GM23338 (cell line): ENCODE results near the gene NSL1. TPM values are rescaled to one million over a fixed set of nuclear protein-coding genes. Genes with fewer than 3 reads are reported as not detected.

Experiments used
- ATAC-seq: fragments of 200-7000 bp; cut with Tn5 transposase; 3 replicates; pipeline ENCODE4 v1.9.1; 2020
- DNase-seq: peaks from one replicate; pipeline ENCODE4 v3.0.0-alpha.2; 2015; ENCODE audit warnings: low spot score
- H2AFZ ChIP-seq: fragments of 200-600 bp; sonication (generic); 2 replicates; pipeline ENCODE4 v1.8.0; 2016; ENCODE audit warnings: antibody characterized with exemption, mild to moderate bottlenecking, moderate library complexity
- H3F3A ChIP-seq: fragments of 200-600 bp; sonication (generic); replicated peaks from 2 replicates; pipeline ENCODE4 v1.8.0; 2017; ENCODE audit warnings: antibody characterized with exemption, mixed run types, low read depth
- H3K27ac ChIP-seq: fragments of 200-600 bp; sonication (generic); 2 replicates; pipeline ENCODE4 v1.6.1; 2016; ENCODE audit warnings: low read depth
- H3K27me3 ChIP-seq: fragments of 200-600 bp; sonication (generic); 2 replicates; pipeline ENCODE4 v1.8.0; 2016; ENCODE audit warnings: mild to moderate bottlenecking, mixed run types, moderate library complexity; ENCODE audit not compliant: insufficient read depth
- H3K36me3 ChIP-seq: fragments of 200-600 bp; sonication (generic); 2 replicates; pipeline ENCODE4 v1.8.0; 2016; ENCODE audit warnings: mild to moderate bottlenecking; ENCODE audit not compliant: insufficient read depth
- H3K4me1 ChIP-seq: fragments of 200-600 bp; sonication (generic); 2 replicates; pipeline ENCODE4 v1.8.0; 2016; ENCODE audit warnings: mild to moderate bottlenecking, moderate library complexity; ENCODE audit not compliant: insufficient read depth
- H3K4me2 ChIP-seq: fragments of 200-600 bp; sonication (generic); 2 replicates; pipeline ENCODE4 v1.7.1; 2017; ENCODE audit warnings: mixed run types
- H3K4me3 ChIP-seq: fragments of 200-600 bp; sonication (generic); 2 replicates; pipeline ENCODE4 v1.6.1; 2016; ENCODE audit warnings: mixed run types
- H3K79me2 ChIP-seq: fragments of 200-600 bp; sonication (generic); replicated peaks from 2 replicates; pipeline ENCODE4 v1.8.0; 2017; ENCODE audit warnings: mild to moderate bottlenecking; ENCODE audit not compliant: insufficient read depth
- H3K9me2 ChIP-seq: fragments of 200-600 bp; sonication (generic); 2 replicates; pipeline ENCODE4 v1.8.0; 2017; ENCODE audit not compliant: insufficient read depth
- H4K20me1 ChIP-seq: fragments of 200-600 bp; sonication (generic); replicated peaks from 2 replicates; pipeline ENCODE4 v1.8.0; 2017; ENCODE audit warnings: mild to moderate bottlenecking; ENCODE audit not compliant: insufficient read depth
- H3K27ac Mint-ChIP-seq: 2 replicates; pipeline ENCODE4 v1.8.0; 2020; ENCODE audit warnings: inconsistent platforms, mild to moderate bottlenecking, moderate library complexity, mixed read lengths
- H3K27me3 Mint-ChIP-seq: 3 replicates; pipeline ENCODE4 v1.8.0; 2022; ENCODE audit warnings: low read depth, mild to moderate bottlenecking, moderate library complexity, mixed read lengths, inconsistent platforms; ENCODE audit not compliant: insufficient read depth, poor library complexity
- H3K36me3 Mint-ChIP-seq: 3 replicates; pipeline ENCODE4 v1.8.0; 2021; ENCODE audit warnings: low read depth, mild to moderate bottlenecking, inconsistent platforms, moderate library complexity, mixed read lengths
- H3K4me1 Mint-ChIP-seq: 3 replicates; pipeline ENCODE4 v1.8.0; 2020; ENCODE audit warnings: mild to moderate bottlenecking, inconsistent platforms, mixed read lengths
- H3K4me3 Mint-ChIP-seq: 3 replicates; pipeline ENCODE4 v1.8.0; 2021; ENCODE audit warnings: moderate library complexity, mild to moderate bottlenecking, inconsistent platforms, mixed read lengths
- H3K9me3 Mint-ChIP-seq: 3 replicates; pipeline ENCODE4 v1.8.0; 2020; ENCODE audit warnings: moderate library complexity, mild to moderate bottlenecking, inconsistent platforms, mixed read lengths
- EZH2 ChIP-seq: fragments of 200-600 bp; sonication (generic); IDR thresholded peaks from one replicate; pipeline ENCODE4 v1.8.0; 2017; ENCODE audit warnings: antibody characterized with exemption, mild to moderate bottlenecking, low read depth; ENCODE audit not compliant: unreplicated experiment
- EZH2phosphoT487 ChIP-seq: fragments of 200-600 bp; sonication (generic); IDR thresholded peaks from one replicate; pipeline ENCODE4 v1.8.1; 2018; ENCODE audit warnings: antibody characterized with exemption; ENCODE audit not compliant: unreplicated experiment
- JUNB ChIP-seq: IDR thresholded peaks from one replicate; pipeline ENCODE4 v1.6.1; 2016; ENCODE audit warnings: antibody characterized with exemption; ENCODE audit not compliant: unreplicated experiment
- NANOG ChIP-seq: IDR thresholded peaks from 2 replicates; pipeline ENCODE4 v1.6.1; 2016; ENCODE audit warnings: antibody characterized with exemption, borderline replicate concordance
- STAT1 ChIP-seq: IDR thresholded peaks from one replicate; pipeline ENCODE4 v1.6.1; 2016; ENCODE audit warnings: antibody characterized with exemption; ENCODE audit not compliant: unreplicated experiment
- ZNF114 ChIP-seq: fragments of 250-450 bp; sonication (Bioruptor Pico); IDR thresholded peaks from 2 replicates; pipeline ENCODE4 v1.5.0; 2020; ENCODE audit warnings: mild to moderate bottlenecking, moderate library complexity
- ZNF331 ChIP-seq: fragments of 250-450 bp; sonication (Bioruptor Pico); IDR thresholded peaks from 2 replicates; pipeline ENCODE4 v1.5.0; 2020; ENCODE audit warnings: low read depth, mild to moderate bottlenecking, moderate library complexity
- polyA plus RNA-seq: library from polyadenylated mRNA; unstranded; fragments of >200 nt; fragmentation: Nextera tagmentation; extraction: Ambion mirVana; gene quantifications from 2 replicates; pipeline ENCODE4 v1.2.1, GENCODE V29; 2016
- total RNA-seq: library from RNA; depleted of rRNA; stranded (reverse); fragments of >200 nt; shearing (Covaris generic); gene quantifications from 2 replicates; pipeline ENCODE4 v1.2.3, GENCODE V29; 2014
- TF ChIP-seq, protein P1 (sequence below): fragments of 250-450 bp; sonication (Bioruptor Pico); IDR thresholded peaks from 2 replicates; pipeline ENCODE4 v1.5.0; 2020; ENCODE audit warnings: mild to moderate bottlenecking, moderate library complexity
- TF ChIP-seq, protein P2 (sequence below), 2 experiments: fragments of 200-600 bp in 1 of 2; sonication (generic) in 1 of 2; conservative IDR thresholded peaks; 2 replicates each; pipeline versions ENCODE4 v1.5.1 to v1.6.1; 2016 to 2017; ENCODE audit warnings: antibody characterized with exemption in 2 of 2, low read depth in 2 of 2, mild to moderate bottlenecking in 2 of 2, moderate library complexity in 1 of 2
- TF ChIP-seq, protein P3 (sequence below): IDR thresholded peaks from 2 replicates; pipeline ENCODE4 v1.6.1; 2016; ENCODE audit warnings: antibody characterized with exemption
- TF ChIP-seq, protein P4 (sequence below): IDR thresholded peaks from one replicate; pipeline ENCODE4 v1.6.1; 2018; ENCODE audit warnings: antibody characterized with exemption; ENCODE audit not compliant: unreplicated experiment

The NSL1 gene
- total and polyA plus RNA-seq, 2 experiments from 2014 or later, result 96.8 to 102 TPM

DNA sequence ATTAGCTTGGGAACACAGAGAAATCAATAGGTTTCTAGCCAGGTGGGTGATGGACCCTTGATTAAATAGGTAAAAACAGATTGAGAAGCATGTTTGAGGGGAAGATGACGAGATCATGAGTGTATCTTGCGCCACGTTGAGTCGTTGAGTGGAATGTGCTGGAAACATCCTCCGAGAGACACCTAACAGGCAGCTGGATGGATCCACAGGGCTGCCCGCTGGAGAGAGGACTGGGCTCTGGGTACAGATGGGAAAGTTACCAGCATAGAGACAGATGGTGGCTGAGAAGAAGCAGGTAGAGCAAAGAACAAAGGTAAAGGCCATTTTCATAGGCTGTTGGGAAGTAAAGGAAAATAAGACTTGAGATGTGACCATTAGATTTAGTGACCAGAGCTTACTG, 107.5 kb downstream of the NSL1 start:
- H2AFZ ChIP-seq, result no peak overlapping the region
- H3K4me2 ChIP-seq, result no peak overlapping the region
- no peaks in the 10 kb centered on the region; the same call in 1 of the 2 replicates for H3K4me1 ChIP-seq
- Mint-ChIP-seq H3K4me1 (peaks cover 26% of the 10 kb centered on the region), H3K36me3 (no peaks in the 10 kb centered on the region; the same call in 2 of the 3 replicates), H3K9me3 (no peaks in the 10 kb centered on the region), H3K4me3 (no peak overlapping the region), H3K27me3 (no peaks in the 10 kb centered on the region), H3K27ac (no peak overlapping the region)
- no peak overlapping the region for H3K27ac ChIP-seq
- no peaks in the 10 kb centered on the region for H3K79me2 ChIP-seq
- DNase-seq, result no peak
- H3K27me3 ChIP-seq, result no peaks in the 10 kb centered on the region
- no peak for ATAC-seq
- no peaks in the 10 kb centered on the region for H3F3A ChIP-seq
- no peaks in the 10 kb centered on the region; the same call in 1 of the 2 replicates for H3K36me3 ChIP-seq
- H3K9me2 ChIP-seq, result peaks cover 19% of the 10 kb centered on the region
- no peak overlapping the region for H3K4me3 ChIP-seq
- H4K20me1 ChIP-seq, result no peaks in the 10 kb centered on the region
- no peak for TF ChIP-seq ZNF331 (CRISPR knock-in tag)
- TF ChIP-seq EZH2phosphoT487, result no peak
- no peak for TF ChIP-seq STAT1
- TF ChIP-seq, protein P1, sequence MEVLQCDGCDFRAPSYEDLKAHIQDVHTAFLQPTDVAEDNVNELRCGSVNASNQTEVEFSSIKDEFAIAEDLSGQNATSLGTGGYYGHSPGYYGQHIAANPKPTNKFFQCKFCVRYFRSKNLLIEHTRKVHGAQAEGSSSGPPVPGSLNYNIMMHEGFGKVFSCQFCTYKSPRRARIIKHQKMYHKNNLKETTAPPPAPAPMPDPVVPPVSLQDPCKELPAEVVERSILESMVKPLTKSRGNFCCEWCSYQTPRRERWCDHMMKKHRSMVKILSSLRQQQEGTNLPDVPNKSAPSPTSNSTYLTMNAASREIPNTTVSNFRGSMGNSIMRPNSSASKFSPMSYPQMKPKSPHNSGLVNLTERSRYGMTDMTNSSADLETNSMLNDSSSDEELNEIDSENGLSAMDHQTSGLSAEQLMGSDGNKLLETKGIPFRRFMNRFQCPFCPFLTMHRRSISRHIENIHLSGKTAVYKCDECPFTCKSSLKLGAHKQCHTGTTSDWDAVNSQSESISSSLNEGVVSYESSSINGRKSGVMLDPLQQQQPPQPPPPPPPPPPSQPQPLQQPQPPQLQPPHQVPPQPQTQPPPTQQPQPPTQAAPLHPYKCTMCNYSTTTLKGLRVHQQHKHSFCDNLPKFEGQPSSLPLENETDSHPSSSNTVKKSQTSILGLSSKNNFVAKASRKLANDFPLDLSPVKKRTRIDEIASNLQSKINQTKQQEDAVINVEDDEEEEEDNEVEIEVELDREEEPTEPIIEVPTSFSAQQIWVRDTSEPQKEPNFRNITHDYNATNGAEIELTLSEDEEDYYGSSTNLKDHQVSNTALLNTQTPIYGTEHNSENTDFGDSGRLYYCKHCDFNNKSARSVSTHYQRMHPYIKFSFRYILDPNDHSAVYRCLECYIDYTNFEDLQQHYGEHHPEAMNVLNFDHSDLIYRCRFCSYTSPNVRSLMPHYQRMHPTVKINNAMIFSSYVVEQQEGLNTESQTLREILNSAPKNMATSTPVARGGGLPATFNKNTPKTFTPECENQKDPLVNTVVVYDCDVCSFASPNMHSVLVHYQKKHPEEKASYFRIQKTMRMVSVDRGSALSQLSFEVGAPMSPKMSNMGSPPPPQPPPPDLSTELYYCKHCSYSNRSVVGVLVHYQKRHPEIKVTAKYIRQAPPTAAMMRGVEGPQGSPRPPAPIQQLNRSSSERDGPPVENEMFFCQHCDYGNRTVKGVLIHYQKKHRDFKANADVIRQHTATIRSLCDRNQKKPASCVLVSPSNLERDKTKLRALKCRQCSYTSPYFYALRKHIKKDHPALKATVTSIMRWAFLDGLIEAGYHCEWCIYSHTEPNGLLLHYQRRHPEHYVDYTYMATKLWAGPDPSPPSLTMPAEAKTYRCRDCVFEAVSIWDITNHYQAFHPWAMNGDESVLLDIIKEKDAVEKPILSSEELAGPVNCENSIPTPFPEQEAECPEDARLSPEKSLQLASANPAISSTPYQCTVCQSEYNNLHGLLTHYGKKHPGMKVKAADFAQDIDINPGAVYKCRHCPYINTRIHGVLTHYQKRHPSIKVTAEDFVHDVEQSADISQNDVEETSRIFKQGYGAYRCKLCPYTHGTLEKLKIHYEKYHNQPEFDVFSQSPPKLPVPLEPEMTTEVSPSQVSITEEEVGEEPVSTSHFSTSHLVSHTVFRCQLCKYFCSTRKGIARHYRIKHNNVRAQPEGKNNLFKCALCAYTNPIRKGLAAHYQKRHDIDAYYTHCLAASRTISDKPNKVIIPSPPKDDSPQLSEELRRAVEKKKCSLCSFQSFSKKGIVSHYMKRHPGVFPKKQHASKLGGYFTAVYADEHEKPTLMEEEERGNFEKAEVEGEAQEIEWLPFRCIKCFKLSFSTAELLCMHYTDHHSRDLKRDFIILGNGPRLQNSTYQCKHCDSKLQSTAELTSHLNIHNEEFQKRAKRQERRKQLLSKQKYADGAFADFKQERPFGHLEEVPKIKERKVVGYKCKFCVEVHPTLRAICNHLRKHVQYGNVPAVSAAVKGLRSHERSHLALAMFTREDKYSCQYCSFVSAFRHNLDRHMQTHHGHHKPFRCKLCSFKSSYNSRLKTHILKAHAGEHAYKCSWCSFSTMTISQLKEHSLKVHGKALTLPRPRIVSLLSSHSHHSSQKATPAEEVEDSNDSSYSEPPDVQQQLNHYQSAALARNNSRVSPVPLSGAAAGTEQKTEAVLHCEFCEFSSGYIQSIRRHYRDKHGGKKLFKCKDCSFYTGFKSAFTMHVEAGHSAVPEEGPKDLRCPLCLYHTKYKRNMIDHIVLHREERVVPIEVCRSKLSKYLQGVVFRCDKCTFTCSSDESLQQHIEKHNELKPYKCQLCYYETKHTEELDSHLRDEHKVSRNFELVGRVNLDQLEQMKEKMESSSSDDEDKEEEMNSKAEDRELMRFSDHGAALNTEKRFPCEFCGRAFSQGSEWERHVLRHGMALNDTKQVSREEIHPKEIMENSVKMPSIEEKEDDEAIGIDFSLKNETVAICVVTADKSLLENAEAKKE, result no peak
- TF ChIP-seq NANOG, result no peak
- TF ChIP-seq, protein P2, sequence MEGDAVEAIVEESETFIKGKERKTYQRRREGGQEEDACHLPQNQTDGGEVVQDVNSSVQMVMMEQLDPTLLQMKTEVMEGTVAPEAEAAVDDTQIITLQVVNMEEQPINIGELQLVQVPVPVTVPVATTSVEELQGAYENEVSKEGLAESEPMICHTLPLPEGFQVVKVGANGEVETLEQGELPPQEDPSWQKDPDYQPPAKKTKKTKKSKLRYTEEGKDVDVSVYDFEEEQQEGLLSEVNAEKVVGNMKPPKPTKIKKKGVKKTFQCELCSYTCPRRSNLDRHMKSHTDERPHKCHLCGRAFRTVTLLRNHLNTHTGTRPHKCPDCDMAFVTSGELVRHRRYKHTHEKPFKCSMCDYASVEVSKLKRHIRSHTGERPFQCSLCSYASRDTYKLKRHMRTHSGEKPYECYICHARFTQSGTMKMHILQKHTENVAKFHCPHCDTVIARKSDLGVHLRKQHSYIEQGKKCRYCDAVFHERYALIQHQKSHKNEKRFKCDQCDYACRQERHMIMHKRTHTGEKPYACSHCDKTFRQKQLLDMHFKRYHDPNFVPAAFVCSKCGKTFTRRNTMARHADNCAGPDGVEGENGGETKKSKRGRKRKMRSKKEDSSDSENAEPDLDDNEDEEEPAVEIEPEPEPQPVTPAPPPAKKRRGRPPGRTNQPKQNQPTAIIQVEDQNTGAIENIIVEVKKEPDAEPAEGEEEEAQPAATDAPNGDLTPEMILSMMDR (conservative IDR thresholded peaks at IDR 0.05; ENCODE audit: low read depth in 2 of 2), result no peak
- TF ChIP-seq, protein P3, sequence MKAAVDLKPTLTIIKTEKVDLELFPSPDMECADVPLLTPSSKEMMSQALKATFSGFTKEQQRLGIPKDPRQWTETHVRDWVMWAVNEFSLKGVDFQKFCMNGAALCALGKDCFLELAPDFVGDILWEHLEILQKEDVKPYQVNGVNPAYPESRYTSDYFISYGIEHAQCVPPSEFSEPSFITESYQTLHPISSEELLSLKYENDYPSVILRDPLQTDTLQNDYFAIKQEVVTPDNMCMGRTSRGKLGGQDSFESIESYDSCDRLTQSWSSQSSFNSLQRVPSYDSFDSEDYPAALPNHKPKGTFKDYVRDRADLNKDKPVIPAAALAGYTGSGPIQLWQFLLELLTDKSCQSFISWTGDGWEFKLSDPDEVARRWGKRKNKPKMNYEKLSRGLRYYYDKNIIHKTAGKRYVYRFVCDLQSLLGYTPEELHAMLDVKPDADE, result no peak
- TF ChIP-seq JUNB, result no peak
- no peak for TF ChIP-seq ZNF114 (CRISPR knock-in tag)
- TF ChIP-seq, protein P4, sequence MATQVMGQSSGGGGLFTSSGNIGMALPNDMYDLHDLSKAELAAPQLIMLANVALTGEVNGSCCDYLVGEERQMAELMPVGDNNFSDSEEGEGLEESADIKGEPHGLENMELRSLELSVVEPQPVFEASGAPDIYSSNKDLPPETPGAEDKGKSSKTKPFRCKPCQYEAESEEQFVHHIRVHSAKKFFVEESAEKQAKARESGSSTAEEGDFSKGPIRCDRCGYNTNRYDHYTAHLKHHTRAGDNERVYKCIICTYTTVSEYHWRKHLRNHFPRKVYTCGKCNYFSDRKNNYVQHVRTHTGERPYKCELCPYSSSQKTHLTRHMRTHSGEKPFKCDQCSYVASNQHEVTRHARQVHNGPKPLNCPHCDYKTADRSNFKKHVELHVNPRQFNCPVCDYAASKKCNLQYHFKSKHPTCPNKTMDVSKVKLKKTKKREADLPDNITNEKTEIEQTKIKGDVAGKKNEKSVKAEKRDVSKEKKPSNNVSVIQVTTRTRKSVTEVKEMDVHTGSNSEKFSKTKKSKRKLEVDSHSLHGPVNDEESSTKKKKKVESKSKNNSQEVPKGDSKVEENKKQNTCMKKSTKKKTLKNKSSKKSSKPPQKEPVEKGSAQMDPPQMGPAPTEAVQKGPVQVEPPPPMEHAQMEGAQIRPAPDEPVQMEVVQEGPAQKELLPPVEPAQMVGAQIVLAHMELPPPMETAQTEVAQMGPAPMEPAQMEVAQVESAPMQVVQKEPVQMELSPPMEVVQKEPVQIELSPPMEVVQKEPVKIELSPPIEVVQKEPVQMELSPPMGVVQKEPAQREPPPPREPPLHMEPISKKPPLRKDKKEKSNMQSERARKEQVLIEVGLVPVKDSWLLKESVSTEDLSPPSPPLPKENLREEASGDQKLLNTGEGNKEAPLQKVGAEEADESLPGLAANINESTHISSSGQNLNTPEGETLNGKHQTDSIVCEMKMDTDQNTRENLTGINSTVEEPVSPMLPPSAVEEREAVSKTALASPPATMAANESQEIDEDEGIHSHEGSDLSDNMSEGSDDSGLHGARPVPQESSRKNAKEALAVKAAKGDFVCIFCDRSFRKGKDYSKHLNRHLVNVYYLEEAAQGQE, result no peak
- TF ChIP-seq EZH2, result no peak
